Endothelial cell of umbilical vein (primary cell): ENCODE results near the gene OMA1. TPM values are rescaled to one million over a fixed set of nuclear protein-coding genes. Genes with fewer than 3 reads are reported as not detected.
"Not testable (repeated sequence)": the region's sequence is repeated elsewhere in the genome, so short reads cannot be mapped to it uniquely, and the experiment has no call there.

ENCODE experiments used
- BruUV-seq: library from RNA; stranded (reverse); fragments of 400-500 nt; replicated peaks from 2 replicates; lab custom pipeline; 2021; lab: Mats Ljungman, UMichigan
- CTCF ChIA-PET: fragments of 300-600, 350-600 bp; sonication (Branson Sonifier 250); formaldehyde crosslinking; loops from one replicate; lab custom pipeline; 2021; ENCODE audit warnings: antibody characterized with exemption, inconsistent platforms; lab: Charles Lee
- POLR2A ChIA-PET: fragments of 300-600, 350-600 bp; sonication (Branson Sonifier 250); formaldehyde crosslinking; loops from one replicate; lab custom pipeline; 2021; ENCODE audit warnings: antibody characterized with exemption, inconsistent platforms; lab: Charles Lee
- DNase-seq: peaks from one replicate; pipeline ENCODE4 v3.0.0-alpha.2; 2011; ENCODE audit warnings: low read depth, low spot score
- FAIRE-seq: peaks from 2 replicates; lab custom pipeline; 2011; peaks lifted over from hg19 to GRCh38; lab: Jason Lieb, UNC
- H2AFZ ChIP-seq: 2 replicates; pipeline ENCODE4 v1.6.0; 2012; ENCODE audit warnings: low read depth, low read length, control low read depth, inconsistent platforms
- H3K27ac ChIP-seq: 2 replicates; pipeline ENCODE4 v1.5.1; 2011; ENCODE audit warnings: low read depth, mild to moderate bottlenecking, control low read depth, low read length, moderate library complexity; ENCODE audit not compliant: insufficient read depth
- H3K27me3 ChIP-seq, 2 experiments: 2 replicates each; pipeline versions ENCODE4 v1.6.0 to v1.6.1; 2011; ENCODE audit warnings: low read length in 2 of 2, mixed read lengths in 1 of 2; ENCODE audit not compliant: control insufficient read depth in 2 of 2, insufficient read depth in 2 of 2
- H3K36me3 ChIP-seq, 2 experiments: 2 replicates in 1 of 2; 3 replicates in 1 of 2; pipeline ENCODE4 v1.5.1; 2011; ENCODE audit warnings: low read length in 2 of 2, mild to moderate bottlenecking in 1 of 2, moderate library complexity in 1 of 2; ENCODE audit not compliant: control insufficient read depth in 2 of 2, insufficient read depth in 2 of 2; ENCODE audit errors: extremely low read depth in 1 of 2
- H3K4me1 ChIP-seq: 3 replicates; pipeline ENCODE4 v1.5.1; 2011; ENCODE audit warnings: mild to moderate bottlenecking, low read length; ENCODE audit not compliant: control insufficient read depth, insufficient read depth; ENCODE audit errors: extremely low read depth
- H3K4me2 ChIP-seq: 2 replicates; pipeline ENCODE4 v1.6.1; 2011; ENCODE audit warnings: low read length, control low read depth, mixed read lengths; ENCODE audit not compliant: insufficient read depth
- H3K4me3 ChIP-seq, 3 experiments: fragments of 200-600 bp in 1 of 3; sonication (generic), shearing (Covaris generic) in 1 of 3; replicated peaks in 1 of 3; 2 replicates each; pipeline ENCODE4 v1.5.1; 2011 to 2016; ENCODE audit warnings: control low read depth in 3 of 3, low read length in 3 of 3, mild to moderate bottlenecking in 2 of 3, inconsistent platforms in 1 of 3, low read depth in 1 of 3, moderate library complexity in 1 of 3; ENCODE audit not compliant: insufficient read depth in 1 of 3
- H3K79me2 ChIP-seq: 2 replicates; pipeline ENCODE4 v1.6.0; 2012; ENCODE audit warnings: low read length, inconsistent platforms; ENCODE audit not compliant: control insufficient read depth, insufficient read depth
- H3K9ac ChIP-seq: replicated peaks from 2 replicates; pipeline ENCODE3; 2011; ENCODE audit warnings: low read length, control low read depth; ENCODE audit not compliant: insufficient read depth; ENCODE audit errors: extremely low read depth
- H3K9me1 ChIP-seq: replicated peaks from 3 replicates; pipeline ENCODE4 v1.6.0; 2011; ENCODE audit warnings: mild to moderate bottlenecking, low read length; ENCODE audit not compliant: control insufficient read depth, insufficient read depth; ENCODE audit errors: extremely low read depth
- H3K9me3 ChIP-seq: replicated peaks from 2 replicates; pipeline ENCODE4 v1.5.1; 2012; ENCODE audit warnings: low read length, inconsistent platforms; ENCODE audit not compliant: control insufficient read depth, insufficient read depth
- H4K20me1 ChIP-seq: replicated peaks from 2 replicates; pipeline ENCODE3; 2011; ENCODE audit warnings: mild to moderate bottlenecking, low read length; ENCODE audit not compliant: control insufficient read depth, insufficient read depth; ENCODE audit errors: extremely low read depth
- CTCF ChIP-seq, 2 donors: IDR thresholded peaks; 1 replicate in 1 of 2; 2 replicates in 1 of 2; pipeline ENCODE4 v1.5.1; 2011; ENCODE audit warnings: low read length in 2 of 2, mild to moderate bottlenecking in 2 of 2, moderate library complexity in 2 of 2, control low read depth in 1 of 2, inconsistent platforms in 1 of 2, low read depth in 1 of 2; ENCODE audit not compliant: insufficient read depth in 1 of 2; ENCODE audit errors: extremely low read depth in 1 of 2
- dilution Hi-C: fragments of 300-500 bp; cut with MboI; formaldehyde crosslinking; loops from one replicate; pipeline ENCODE4 v1.15.0; 2019; ENCODE audit warnings: low sequenced_read_pairs; ENCODE audit not compliant: extremely low pct_ligation_motif_present
- intact Hi-C: fragments of 100-400 bp; cut with micrococcal nuclease; formaldehyde crosslinking; loops from one replicate; pipeline ENCODE4 v1.10.0; 2022
- polyA plus RNA-seq, 4 experiments: library from polyadenylated mRNA; depleted of rRNA in 3 of 4; stranded (reverse) in 3 of 4; unstranded in 1 of 4; fragments of >200 nt; gene quantifications; 2 replicates each; pipeline versions ENCODE4 v1.2.1 to v1.2.3, GENCODE V29; 2011 to 2012; ENCODE audit warnings: missing spikeins in 1 of 4
- total RNA-seq: library from RNA; stranded (reverse); gene quantifications from 2 replicates; pipeline ENCODE4 v1.2.3, GENCODE V29; 2021
- TF ChIP-seq, protein P1 (sequence below): IDR thresholded peaks from 2 replicates; pipeline ENCODE4 v1.6.1; 2011; ENCODE audit not compliant: insufficient read depth, insufficient read length

OMA1 gene
- total and polyA plus RNA-seq, 2 donors (not counting 3 experiments of a cell fraction or from before 2014, with no cell fraction given) = 4.0 to 4.6 TPM

GRCh38 chr1:58551186-58552140 lies 4.9 kb upstream of the OMA1 start:
- intact Hi-C loops = no loop called here
- Histone ChIP-seq H3K4me3 (no peak overlapping the region), H3K9ac (no peak overlapping the region), H3K36me3 (no peaks in the 10 kb centered on the region), H4K20me1 (no peaks in the 10 kb centered on the region), H3K79me2 (no peaks in the 10 kb centered on the region), H3K27me3 (peaks cover 3 to 6% of the 10 kb centered on the region in 2 experiments), H3K27ac (no peak overlapping the region), H3K4me1 (no peaks in the 10 kb centered on the region), H3K9me3 (no peaks in the 10 kb centered on the region), H3K9me1 (no peaks in the 10 kb centered on the region), H3K4me2 (no peak overlapping the region), H2AFZ (no peak overlapping the region)
- FAIRE-seq (no peak), DNase-seq (no peak)
- ChIA-PET CTCF (interaction anchor here (1.6 kb wide), 1 partner anchor 101 kb away, joined by 8 read pairs; no protein-coding TSS in a partner anchor), POLR2A (no interaction called here)
- TF ChIP-seq CTCF (IDR thresholded peaks at IDR 0.05; ENCODE audit: extremely low read depth in 1 of 2, insufficient read depth in 1 of 2, low read depth in 1 of 2, low read length in 2 of 2) = no peak
- TF ChIP-seq, protein P1, sequence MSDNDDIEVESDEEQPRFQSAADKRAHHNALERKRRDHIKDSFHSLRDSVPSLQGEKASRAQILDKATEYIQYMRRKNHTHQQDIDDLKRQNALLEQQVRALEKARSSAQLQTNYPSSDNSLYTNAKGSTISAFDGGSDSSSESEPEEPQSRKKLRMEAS = no peak
- dilution Hi-C loops = no loop called here
- BruUV-seq = no TSS peak

GRCh38 chr1:58549291-58549690 lies 2.8 kb upstream of the OMA1 start:
- DNase-seq, H3K9me1 ChIP-seq, H3K9ac ChIP-seq, H3K27ac ChIP-seq, dilution Hi-C loops, H4K20me1 ChIP-seq, H3K36me3 ChIP-seq, H3K4me1 ChIP-seq, H3K4me3 ChIP-seq, BruUV-seq, H3K4me2 ChIP-seq, H3K27me3 ChIP-seq, H3K9me3 ChIP-seq, H2AFZ ChIP-seq, FAIRE-seq, POLR2A ChIA-PET, H3K79me2 ChIP-seq: not testable (repeated sequence)
- intact Hi-C loops = loop anchor here (5.0 to 10.0 kb wide), 2 partner anchors 154 to 1582 kb away; partner anchors contain the start of gene C8B
- CTCF ChIA-PET = interaction anchor here (1.3 to 5.1 kb wide), 2 partner anchors 70 to 103 kb away, joined by 4 to 73 read pairs; no protein-coding TSS in a partner anchor
